Measurements from ENCODE around the gene PRR5L. TPM values are rescaled to one million over a fixed set of nuclear protein-coding genes. Genes with fewer than 3 reads are reported as not detected.

Gene PRR5L
- total and polyA plus RNA-seq, 2 donors (not counting 1 experiment from before 2014, with no cell fraction given), result 4.0 to 5.9 TPM

- H3K9me3 ChIP-seq (ENCODE audit: control extremely low read depth in 1 of 3, control insufficient read depth in 2 of 3, insufficient read depth in 1 of 3, low read length in 2 of 3), result no peaks in the 10 kb centered on the region
- no peak overlapping the region for H3K4me2 ChIP-seq (replicated peaks; ENCODE audit: low read depth, low read length, poor library complexity, severe bottlenecking)
- H3K4me1 ChIP-seq (ENCODE audit: control insufficient read depth in 2 of 2, insufficient read depth in 2 of 2, low read length in 2 of 2), result no peaks in the 10 kb centered on the region
- DNase-seq, result no peak
- no peak overlapping the region for H2AFZ ChIP-seq (ENCODE audit: insufficient read depth, low read depth, low read length, poor library complexity, severe bottlenecking)
- no peaks in the 10 kb centered on the region for H4K20me1 ChIP-seq (ENCODE audit: control insufficient read depth, insufficient read depth, low read length, poor library complexity, severe bottlenecking)
- 88% methylated on average over 4 of the region's 4 CpGs for WGBS (ENCODE audit: insufficient coverage)
- ATAC-seq (ENCODE audit: low read depth), result no peak
- no peak overlapping the region for H3K27ac ChIP-seq (ENCODE audit: low read length in 2 of 2)
- H3K27me3 Mint-ChIP-seq, result peaks cover 28% of the 10 kb centered on the region
- no peaks in the 10 kb centered on the region for H3K9me3 Mint-ChIP-seq (ENCODE audit: insufficient read depth)
- no peaks in the 10 kb centered on the region for H3K79me2 ChIP-seq (ENCODE audit: control insufficient read depth, insufficient read depth, low read length)
- intact Hi-C loops (cut with micrococcal nuclease), result loop anchor here (5.0 kb wide), 1 partner anchor 363 kb away; no protein-coding TSS in a partner anchor
- no peak overlapping the region for H3K4me3 ChIP-seq (ENCODE audit: control extremely low read depth in 1 of 5, extremely low read depth in 1 of 5, insufficient read depth in 1 of 5, low read depth in 2 of 5, low read length in 4 of 5)
- no peak overlapping the region for H3K9ac ChIP-seq (ENCODE audit: low read length)
- no peaks in the 10 kb centered on the region for H3K36me3 ChIP-seq (replicated peaks in 1 of 2; ENCODE audit: control extremely low read depth in 1 of 2, control insufficient read depth in 1 of 2, extremely low read depth in 1 of 2, insufficient read depth in 2 of 2, low read length in 1 of 2)
- no peak for TF ChIP-seq CTCF (IDR thresholded peaks at IDR 0.05)
- no peak for TF ChIP-seq EZH2 (IDR thresholded peaks at IDR 0.05; ENCODE audit: borderline replicate concordance, insufficient read depth, low read depth, low read length, poor library complexity, severe bottlenecking)
- no peak overlapping the region for H3K4me3 Mint-ChIP-seq
- H3K4me1 Mint-ChIP-seq, result no peaks in the 10 kb centered on the region
- ChIA-PET CTCF (interaction anchor here (1.4 to 1.8 kb wide), 2 partner anchors 159 to 169 kb away, joined by 3 to 6 read pairs; no protein-coding TSS in a partner anchor), POLR2A (no interaction called here)
- no peak overlapping the region for H3K27ac Mint-ChIP-seq
- peaks cover 0 to 8% (median 2%) of the 10 kb centered on the region in 4 experiments for H3K27me3 ChIP-seq (replicated peaks in 1 of 4; ENCODE audit: control extremely low read depth in 1 of 4, control insufficient read depth in 3 of 4, insufficient read depth in 4 of 4, low read length in 3 of 4)
These were observed 13.7 kb downstream of the PRR5L start for GRCh38 chr11:36309779-36310178.

- Mint-ChIP-seq H3K27me3 (peaks cover 40% of the 10 kb centered on the region), H3K9me3 (ENCODE audit: insufficient read depth) (no peaks in the 10 kb centered on the region), H3K4me3 (no peak overlapping the region), H3K4me1 (no peaks in the 10 kb centered on the region), H3K27ac (no peak overlapping the region)
- DNase-seq (no peak), ATAC-seq (ENCODE audit: low read depth) (no peak)
- Histone ChIP-seq H3K9ac (ENCODE audit: low read length) (no peak overlapping the region), H3K4me3 (ENCODE audit: control extremely low read depth in 1 of 5, extremely low read depth in 1 of 5, insufficient read depth in 1 of 5, low read depth in 2 of 5, low read length in 4 of 5) (no peak overlapping the region), H3K27me3 (replicated peaks in 1 of 4; ENCODE audit: control extremely low read depth in 1 of 4, control insufficient read depth in 3 of 4, insufficient read depth in 4 of 4, low read length in 3 of 4) (peaks cover 0 to 8% (median 4%) of the 10 kb centered on the region in 4 experiments), H3K79me2 (ENCODE audit: control insufficient read depth, insufficient read depth, low read length) (no peaks in the 10 kb centered on the region), H4K20me1 (ENCODE audit: control insufficient read depth, insufficient read depth, low read length, poor library complexity, severe bottlenecking) (no peaks in the 10 kb centered on the region), H3K9me3 (ENCODE audit: control extremely low read depth in 1 of 3, control insufficient read depth in 2 of 3, insufficient read depth in 1 of 3, low read length in 2 of 3) (no peaks in the 10 kb centered on the region), H3K4me1 (ENCODE audit: control insufficient read depth in 2 of 2, insufficient read depth in 2 of 2, low read length in 2 of 2) (no peaks in the 10 kb centered on the region), H2AFZ (ENCODE audit: insufficient read depth, low read depth, low read length, poor library complexity, severe bottlenecking) (no peak overlapping the region), H3K4me2 (replicated peaks; ENCODE audit: low read depth, low read length, poor library complexity, severe bottlenecking) (no peak overlapping the region), H3K27ac (ENCODE audit: low read length in 2 of 2) (no peak overlapping the region), H3K36me3 (replicated peaks in 1 of 2; ENCODE audit: control extremely low read depth in 1 of 2, control insufficient read depth in 1 of 2, extremely low read depth in 1 of 2, insufficient read depth in 2 of 2, low read length in 1 of 2) (no peaks in the 10 kb centered on the region)
- WGBS (ENCODE audit: insufficient coverage), result no CpG with 5 or more reads among the region's 4 CpGs
- intact Hi-C loops (cut with micrococcal nuclease), result no loop called here
- ChIA-PET CTCF (interaction anchor here (0.9 to 1.3 kb wide), 2 partner anchors 11 to 166 kb away, joined by 3 read pairs; no protein-coding TSS in a partner anchor), POLR2A (no interaction called here)
- no peak for TF ChIP-seq EZH2 (IDR thresholded peaks at IDR 0.05; ENCODE audit: borderline replicate concordance, insufficient read depth, low read depth, low read length, poor library complexity, severe bottlenecking)
- TF ChIP-seq CTCF (IDR thresholded peaks at IDR 0.05), result no peak
These were observed 16.0 kb downstream of the PRR5L start for GRCh38 chr11:36311926-36312595.
